Fibroblast of lung (primary cell): ENCODE measurements around the gene PLXNA4.

ENCODE experiments used
- EZH2 ChIP-seq: IDR thresholded peaks from 2 replicates; pipeline ENCODE4 v1.5.1; 2012; ENCODE audit warnings: low read length, control low read depth, mild to moderate bottlenecking; ENCODE audit errors: missing control alignments
- TF ChIP-seq, protein P1 (sequence below), 2 donors: IDR thresholded peaks in 1 of 2; conservative IDR thresholded peaks in 1 of 2; 1 replicate in 1 of 2; 2 replicates in 1 of 2; pipeline ENCODE4 v1.5.1; 2011 to 2012; ENCODE audit warnings: low read length in 2 of 2, control low read depth in 1 of 2, inconsistent platforms in 1 of 2, low read depth in 1 of 2, mild to moderate bottlenecking in 1 of 2

DNA sequence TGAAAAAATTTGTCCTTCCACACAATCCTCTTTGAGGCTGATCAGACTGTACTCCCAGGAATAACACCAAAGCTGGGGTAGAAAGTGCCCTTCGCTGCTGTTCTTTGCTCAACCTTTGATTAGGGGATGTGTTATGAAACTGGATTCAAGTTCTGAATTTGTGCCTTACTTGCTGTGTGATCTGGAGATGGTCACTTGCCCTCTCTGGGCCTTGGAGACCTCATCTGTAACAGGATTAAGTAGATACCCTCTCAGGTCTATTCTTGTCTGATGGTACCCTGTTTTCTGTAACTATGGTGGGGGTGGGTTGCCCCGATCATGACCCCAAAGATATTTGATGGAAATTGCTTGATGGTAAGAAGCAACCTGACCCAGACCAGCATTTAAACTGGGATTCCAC is 368.5 kb downstream of the PLXNA4 start:
- TF ChIP-seq, protein P1, sequence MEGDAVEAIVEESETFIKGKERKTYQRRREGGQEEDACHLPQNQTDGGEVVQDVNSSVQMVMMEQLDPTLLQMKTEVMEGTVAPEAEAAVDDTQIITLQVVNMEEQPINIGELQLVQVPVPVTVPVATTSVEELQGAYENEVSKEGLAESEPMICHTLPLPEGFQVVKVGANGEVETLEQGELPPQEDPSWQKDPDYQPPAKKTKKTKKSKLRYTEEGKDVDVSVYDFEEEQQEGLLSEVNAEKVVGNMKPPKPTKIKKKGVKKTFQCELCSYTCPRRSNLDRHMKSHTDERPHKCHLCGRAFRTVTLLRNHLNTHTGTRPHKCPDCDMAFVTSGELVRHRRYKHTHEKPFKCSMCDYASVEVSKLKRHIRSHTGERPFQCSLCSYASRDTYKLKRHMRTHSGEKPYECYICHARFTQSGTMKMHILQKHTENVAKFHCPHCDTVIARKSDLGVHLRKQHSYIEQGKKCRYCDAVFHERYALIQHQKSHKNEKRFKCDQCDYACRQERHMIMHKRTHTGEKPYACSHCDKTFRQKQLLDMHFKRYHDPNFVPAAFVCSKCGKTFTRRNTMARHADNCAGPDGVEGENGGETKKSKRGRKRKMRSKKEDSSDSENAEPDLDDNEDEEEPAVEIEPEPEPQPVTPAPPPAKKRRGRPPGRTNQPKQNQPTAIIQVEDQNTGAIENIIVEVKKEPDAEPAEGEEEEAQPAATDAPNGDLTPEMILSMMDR (conservative IDR thresholded peaks at IDR 0.05 in 1 of 2, IDR thresholded peaks at IDR 0.05 in 1 of 2; ENCODE audit: low read depth in 1 of 2, low read length in 2 of 2): no peak
- TF ChIP-seq EZH2: no peak
